Measurements from ENCODE around the gene GIPC3. TPM values are rescaled to one million over a fixed set of nuclear protein-coding genes. Genes with fewer than 3 reads are reported as not detected.
"Not testable (repeated sequence)": the region's sequence is repeated elsewhere in the genome, so short reads cannot be mapped to it uniquely, and the experiment has no call there.

The GIPC3 gene
- total RNA-seq, 2 donors from 2014 or later, result 13.9 to 14.6 TPM

- intact Hi-C loops (cut with DNase I), result no loop called here
- DNase-seq (ENCODE audit: low spot score), result no peak
Observed at GRCh38 chr19:3623716-3624115, 38.4 kb downstream of the GIPC3 start.

- DNase-seq (ENCODE audit: low spot score), result no peak
- intact Hi-C loops (cut with DNase I), result no loop called here
Observed at GRCh38 chr19:3625996-3626472, 40.8 kb downstream of the GIPC3 start.

DNA sequence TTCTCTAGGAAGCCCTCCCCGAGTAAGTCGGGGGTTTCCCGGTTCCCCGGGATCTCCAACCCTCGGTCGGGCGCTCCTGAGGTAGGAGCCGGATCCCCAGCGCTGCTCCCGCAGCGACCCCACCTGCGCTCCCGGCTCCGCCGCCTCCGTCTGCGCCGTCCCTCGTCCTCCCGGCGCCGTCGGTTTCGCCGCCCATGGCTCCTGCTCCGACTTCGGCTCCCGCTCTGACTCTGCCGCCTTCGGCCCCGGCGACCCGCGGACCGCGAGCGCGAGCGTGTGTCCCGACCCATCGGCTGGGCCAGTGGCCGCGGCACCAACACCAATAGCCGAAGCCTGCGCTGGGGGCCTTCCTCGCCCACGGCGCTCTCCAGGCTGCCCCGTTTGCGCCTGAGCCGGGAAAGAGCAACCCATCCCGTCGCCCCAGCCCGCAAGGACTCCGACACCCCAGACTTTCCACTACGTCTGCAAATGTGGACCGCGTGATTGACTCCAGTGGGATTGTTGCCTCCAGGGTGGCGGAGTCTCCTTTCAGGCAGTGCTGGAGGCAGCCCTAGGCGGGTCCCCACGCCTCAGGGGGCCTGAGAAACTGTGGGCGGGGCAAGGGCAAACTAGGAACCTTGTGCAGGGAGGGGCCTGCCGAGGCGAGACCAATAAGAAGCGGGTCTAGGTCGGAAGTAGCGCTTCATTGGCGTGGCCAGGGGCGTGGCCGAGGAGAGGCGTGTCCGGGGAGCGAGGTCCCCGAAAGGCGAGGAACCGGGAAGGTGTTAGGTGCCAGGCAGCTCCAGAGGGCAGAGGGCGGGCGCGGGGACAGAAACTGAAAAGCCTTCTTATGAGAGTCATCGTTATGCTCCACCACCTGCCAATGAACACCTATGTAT is 41.4 kb downstream of the GIPC3 start, which contains the start of gene CACTIN:
TSS of gene CACTIN (minus strand) at position 318 of the 878 bp plus-strand sequence. CDS start at position 290, 28 bp downstream.
- DNase-seq (ENCODE audit: low spot score), result peak; percentile 100
- intact Hi-C loops (cut with DNase I), result no loop called here

DNA sequence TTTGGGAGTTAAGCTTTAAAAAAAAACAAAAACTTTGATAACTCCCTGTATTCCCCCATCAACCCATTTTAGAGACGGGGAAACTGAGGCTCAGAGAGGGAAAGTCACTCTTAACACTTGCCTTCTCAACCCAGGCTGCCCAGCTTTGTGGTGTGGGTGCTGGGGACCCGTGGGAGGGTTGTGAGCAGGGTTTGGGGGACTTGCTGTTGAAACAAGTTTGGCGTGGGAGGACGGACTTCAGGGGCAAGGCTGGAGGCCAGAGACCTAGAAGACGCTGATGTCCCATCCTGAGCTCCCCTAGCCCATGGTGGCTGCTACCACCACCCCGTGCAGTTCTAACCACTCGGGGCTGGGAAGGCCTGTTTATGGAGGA is 42.1 kb downstream of the GIPC3 start:
- intact Hi-C loops (cut with DNase I), result no loop called here
- no peak for DNase-seq (ENCODE audit: low spot score)

GRCh38 chr19:3628766-3629165 is 43.5 kb downstream of the GIPC3 start:
- intact Hi-C loops (cut with DNase I); DNase-seq (ENCODE audit: low spot score): not testable (repeated sequence)

DNA sequence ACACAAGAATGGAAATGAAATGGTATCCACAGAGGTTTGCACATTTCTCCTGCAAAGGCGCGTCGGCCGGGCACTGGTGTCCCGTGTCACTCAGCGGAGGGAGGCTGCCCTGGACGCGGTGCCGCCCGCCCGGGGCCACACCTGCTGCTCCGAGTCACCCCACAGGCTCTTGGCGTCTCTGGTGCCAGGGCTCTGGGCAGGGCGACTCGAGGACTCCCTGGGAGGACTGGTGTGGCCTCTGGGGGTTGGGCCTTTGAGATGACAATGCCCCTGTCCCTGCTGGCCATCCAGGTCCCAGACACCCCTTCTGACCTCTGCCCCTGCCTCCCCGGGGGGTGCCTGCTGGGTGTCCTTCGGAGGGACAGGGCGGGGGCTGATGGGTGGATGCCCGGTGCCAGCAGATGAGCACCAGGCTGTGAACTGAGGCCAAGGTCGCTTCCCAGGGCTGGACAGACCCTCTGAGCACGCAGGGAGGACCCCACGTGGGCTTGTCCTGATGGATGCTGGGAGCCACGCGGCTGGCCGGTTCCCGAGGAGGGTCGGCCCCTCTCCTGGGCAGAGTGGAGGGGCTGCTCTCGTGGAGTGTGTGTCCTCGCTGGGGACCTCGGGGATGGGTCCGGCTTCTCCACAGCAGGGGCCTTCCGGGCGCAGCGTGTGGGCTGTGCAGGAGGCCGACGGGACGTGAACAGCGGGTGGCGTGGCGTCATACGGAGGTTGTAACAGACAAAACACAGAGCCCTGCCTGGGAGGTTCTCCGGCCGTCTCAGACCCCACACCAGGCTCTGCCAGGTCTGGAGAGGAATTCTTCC is 46.0 kb downstream of the GIPC3 start:
- intact Hi-C loops (cut with DNase I), result no loop called here
- DNase-seq (ENCODE audit: low spot score), result no peak

DNA sequence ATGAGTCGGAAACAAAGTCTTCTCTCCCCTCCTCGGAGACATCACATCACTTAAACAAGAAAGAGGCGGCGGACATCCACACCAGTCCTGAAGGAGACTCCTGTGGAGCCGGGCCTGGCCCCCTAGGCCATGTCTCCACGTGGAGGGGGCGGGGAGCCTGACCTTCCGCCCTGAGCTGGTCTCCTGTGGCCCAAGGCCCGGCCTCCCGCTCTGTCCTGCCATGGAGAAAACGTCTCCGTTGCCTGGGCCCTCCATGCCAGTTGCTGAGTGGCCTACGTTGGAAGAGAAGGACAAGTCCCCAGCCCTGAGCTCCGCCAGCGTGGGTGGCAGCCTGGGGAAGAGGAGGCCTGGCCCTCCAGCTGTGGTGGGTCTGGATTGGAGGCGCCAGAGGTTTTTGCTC is 46.8 kb downstream of the GIPC3 start:
- intact Hi-C loops (cut with DNase I), result no loop called here
- no peak for DNase-seq (ENCODE audit: low spot score)

DNA sequence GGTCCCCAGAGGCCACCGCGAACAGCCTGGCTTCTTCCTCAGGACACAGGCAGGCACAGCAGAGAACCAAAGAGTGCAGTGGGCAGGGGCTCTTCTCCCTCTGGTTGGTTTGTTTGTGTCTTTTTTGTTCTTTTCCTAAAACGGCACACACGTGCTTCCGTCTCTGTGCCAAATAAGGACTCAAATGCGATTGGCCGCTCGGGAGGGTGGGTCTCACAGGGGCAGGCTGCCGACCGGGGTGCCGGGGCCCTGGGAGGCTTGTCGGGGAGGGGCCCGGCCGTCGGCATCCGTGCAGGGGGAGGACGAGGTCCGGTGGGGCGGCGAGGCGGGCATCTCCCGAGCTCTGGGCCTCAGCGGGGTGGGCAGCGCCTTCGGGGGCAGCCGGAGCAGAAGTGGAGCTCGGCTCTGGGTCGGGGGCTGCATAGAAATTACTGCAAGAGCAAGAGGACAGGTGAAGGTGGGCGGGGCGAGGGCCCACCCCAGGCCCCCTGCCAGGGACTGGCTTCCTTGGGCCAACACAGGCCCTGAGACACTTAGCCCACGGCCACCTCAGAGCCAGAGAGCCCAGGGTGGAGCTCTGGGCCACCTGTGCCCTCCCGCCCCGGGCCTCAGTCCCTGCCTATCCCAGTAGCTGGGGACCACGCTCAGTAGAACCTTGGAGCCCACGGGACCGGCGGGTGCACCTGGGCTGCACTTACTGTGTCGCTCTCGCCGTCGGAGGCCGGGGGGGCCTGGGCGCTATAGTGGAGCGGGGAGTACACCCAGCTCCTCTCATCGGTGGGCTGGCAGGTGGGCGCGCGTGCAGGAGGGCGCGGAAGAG is 47.7 kb downstream of the GIPC3 start:
- intact Hi-C loops (cut with DNase I), result no loop called here
- DNase-seq (ENCODE audit: low spot score), result no peak

- intact Hi-C loops (cut with DNase I), result no loop called here
- no peak for DNase-seq (ENCODE audit: low spot score)
Observed at GRCh38 chr19:3633559-3633988, 48.3 kb downstream of the GIPC3 start.

- intact Hi-C loops (cut with DNase I), result no loop called here
- no peak for DNase-seq (ENCODE audit: low spot score)
Observed at GRCh38 chr19:3634496-3635045, 49.3 kb downstream of the GIPC3 start.

DNA sequence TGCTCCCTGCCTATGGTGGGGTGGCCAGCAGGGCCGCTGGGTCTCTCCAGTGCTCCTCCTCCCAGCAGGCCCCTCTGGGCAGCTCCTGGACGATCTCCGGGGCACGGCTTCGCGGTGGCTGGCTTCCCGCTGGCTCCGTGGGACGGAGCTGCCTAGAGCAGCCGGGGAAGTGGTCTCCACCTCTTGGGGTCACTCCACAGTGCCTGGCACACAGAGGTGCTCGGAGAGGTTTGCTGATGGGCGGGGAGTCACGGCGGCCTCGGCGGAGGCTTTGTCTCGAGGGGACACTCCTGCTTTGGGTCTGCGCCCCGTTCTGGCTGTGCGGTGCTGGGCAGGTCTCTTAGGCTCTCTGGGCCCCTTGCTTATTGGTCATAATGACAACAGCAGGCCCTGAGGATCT is 51.2 kb downstream of the GIPC3 start:
- no peak for DNase-seq (ENCODE audit: low spot score)

GRCh38 chr19:3636962-3637361 is 51.7 kb downstream of the GIPC3 start:
- intact Hi-C loops (cut with DNase I), result no loop called here
- no peak for DNase-seq (ENCODE audit: low spot score)

More for the DNA sequence above, 51.2 kb downstream of the GIPC3 start:
- intact Hi-C loops (cut with DNase I), result no loop called here

GRCh38 chr19:3637621-3638020 is 52.3 kb downstream of the GIPC3 start:
- DNase-seq (ENCODE audit: low spot score), result no peak
- intact Hi-C loops (cut with DNase I), result no loop called here

DNA sequence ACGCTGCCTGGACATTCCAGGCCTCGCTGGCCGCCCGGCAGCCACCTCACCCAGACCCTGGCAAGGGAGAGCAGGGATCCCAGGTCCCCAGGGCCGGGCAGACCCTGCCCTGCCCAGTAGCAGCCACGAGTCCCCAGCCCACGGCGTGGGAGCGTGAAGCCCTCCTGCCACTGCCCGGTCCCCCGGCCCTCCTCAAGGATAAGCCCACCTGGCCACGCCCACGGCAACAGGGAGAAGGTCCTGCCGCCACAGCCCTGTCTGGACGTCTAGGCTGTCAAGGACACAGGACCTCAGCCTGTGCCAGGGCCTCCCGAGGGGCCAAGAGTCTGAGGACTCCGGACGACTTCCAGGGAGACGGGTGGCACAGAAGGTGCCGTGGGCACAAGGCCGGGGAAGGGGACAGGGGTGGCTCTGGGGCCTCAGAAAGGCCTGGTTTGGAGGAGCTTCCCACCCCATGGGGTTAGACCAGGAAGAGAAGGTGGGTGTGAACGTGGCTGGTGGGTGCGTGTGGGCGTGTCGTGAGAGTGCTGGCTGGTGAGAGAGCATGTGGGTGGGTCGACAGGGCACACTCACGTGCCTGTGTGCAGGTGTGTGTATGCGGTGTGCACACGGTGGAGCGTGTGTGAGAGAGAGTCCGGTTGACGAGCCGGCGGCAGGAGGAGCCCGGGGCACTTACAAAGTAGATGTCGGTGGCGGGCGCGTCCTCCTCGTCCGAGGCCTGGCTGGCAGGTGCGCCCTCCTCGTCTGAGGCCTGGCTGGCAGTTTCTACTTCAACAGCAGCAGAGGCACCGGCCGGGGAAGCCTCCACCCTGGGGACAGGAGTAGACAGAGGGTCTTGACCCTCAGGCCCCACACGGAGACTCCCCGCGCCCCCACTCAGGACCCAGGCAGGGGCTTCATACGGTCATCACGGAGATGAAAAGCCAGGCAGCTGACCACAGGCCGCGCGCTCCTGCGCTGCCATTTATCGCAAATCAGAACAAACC is 53.2 kb downstream of the GIPC3 start:
- intact Hi-C loops (cut with DNase I), result no loop called here
- DNase-seq (ENCODE audit: low spot score), result no peak

DNA sequence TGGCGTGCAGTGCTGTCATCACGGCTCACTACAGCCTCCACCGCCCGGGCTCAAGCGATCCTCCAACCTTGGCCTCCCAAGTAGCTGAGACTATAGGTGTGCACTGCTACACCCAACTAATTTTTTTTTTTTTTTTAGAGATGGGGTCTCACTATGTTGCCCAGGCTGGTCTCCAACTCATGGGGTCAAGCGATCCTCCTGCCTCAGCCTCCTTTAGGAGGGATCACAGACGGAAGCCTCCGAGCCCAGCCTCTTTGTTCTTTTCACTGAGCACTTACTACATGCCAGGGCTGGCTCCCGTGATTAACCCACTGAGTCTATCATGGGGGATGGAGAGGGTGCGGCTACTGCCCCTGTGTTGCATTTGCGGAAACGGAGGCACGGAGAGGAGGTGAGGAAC is 54.2 kb downstream of the GIPC3 start:
- DNase-seq (ENCODE audit: low spot score), result no peak
- intact Hi-C loops (cut with DNase I), result no loop called here

DNA sequence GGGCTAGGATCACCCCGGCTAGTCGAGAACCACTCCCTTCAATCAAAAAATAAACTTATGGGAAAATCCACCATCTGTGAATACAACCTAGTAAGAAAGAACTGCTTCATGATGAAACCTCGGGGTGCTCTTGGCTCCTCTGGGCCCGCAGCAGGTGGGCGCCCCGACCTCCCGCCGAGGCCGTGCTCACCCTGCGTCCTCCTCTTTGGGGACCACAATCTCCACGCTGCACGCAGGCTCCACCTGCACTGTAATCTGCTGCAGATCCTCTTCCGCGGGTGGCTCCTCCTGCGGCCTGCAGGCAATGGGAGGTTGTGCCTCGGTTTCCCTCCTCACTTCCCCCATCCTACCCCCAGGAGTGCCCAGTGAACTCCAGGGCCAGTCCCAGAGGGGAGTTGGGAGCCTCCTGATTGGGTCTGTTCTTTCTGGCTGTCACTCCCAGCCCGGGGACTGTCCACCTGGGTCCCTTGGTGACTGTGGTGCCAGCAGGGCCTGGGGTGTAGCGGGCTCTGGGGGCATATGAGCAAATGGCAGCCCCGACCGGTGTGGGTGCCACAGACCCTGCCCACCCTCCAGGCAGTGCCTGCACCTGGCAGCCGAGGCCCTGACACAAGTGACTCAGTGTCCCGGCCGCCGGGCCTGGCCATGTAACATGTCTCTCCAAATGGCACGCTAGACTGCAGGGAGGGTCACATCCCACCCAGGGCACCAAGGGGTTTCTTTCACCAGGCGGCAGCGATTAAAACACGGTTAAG is 56.4 kb downstream of the GIPC3 start:
- intact Hi-C loops (cut with DNase I), result no loop called here
- no peak for DNase-seq (ENCODE audit: low spot score)

GRCh38 chr19:3642296-3642695 is 57.0 kb downstream of the GIPC3 start:
- intact Hi-C loops (cut with DNase I), result no loop called here
- DNase-seq (ENCODE audit: low spot score), result no peak

Data from posterior vena cava (tissue), 2 donors.